OCI-LY1 (cell line): ENCODE results near the gene IFNB1.

Experiments used
- H2AFZ ChIP-seq: fragments of 200-600 bp; sonication (generic), shearing (Covaris generic); 2 replicates; pipeline ENCODE4 v1.6.0; 2014; ENCODE audit warnings: antibody characterized with exemption, mild to moderate bottlenecking, low read length
- H3F3A ChIP-seq: fragments of 200-600 bp; sonication (generic), shearing (Covaris generic); 2 replicates; pipeline ENCODE4 v1.6.0; 2014; ENCODE audit warnings: mild to moderate bottlenecking, antibody characterized with exemption, low read length, moderate library complexity; ENCODE audit not compliant: insufficient read depth
- H3K27ac ChIP-seq: fragments of 200-600 bp; sonication (generic); 2 replicates; pipeline ENCODE4 v1.5.1; 2014; ENCODE audit warnings: low read length, mixed run types, mild to moderate bottlenecking, low read depth; ENCODE audit not compliant: poor library complexity, severe bottlenecking
- H3K27me3 ChIP-seq: fragments of 200-600 bp; sonication (generic); 2 replicates; pipeline ENCODE4 v1.6.0; 2014; ENCODE audit warnings: antibody characterized with exemption, mild to moderate bottlenecking, low read length, moderate library complexity; ENCODE audit not compliant: insufficient read depth
- H3K36me3 ChIP-seq: fragments of 200-600 bp; sonication (generic); 2 replicates; pipeline ENCODE4 v1.6.1; 2014; ENCODE audit warnings: mild to moderate bottlenecking, antibody characterized with exemption, low read length, moderate library complexity, mixed read lengths; ENCODE audit not compliant: insufficient read depth
- H3K4me1 ChIP-seq: fragments of 200-600 bp; sonication (generic); 2 replicates; pipeline ENCODE4 v1.5.1; 2014; ENCODE audit warnings: mild to moderate bottlenecking, low read length, moderate library complexity; ENCODE audit not compliant: insufficient read depth, severe bottlenecking
- H3K4me2 ChIP-seq: fragments of 200-600 bp; sonication (generic), shearing (Covaris generic); 2 replicates; pipeline ENCODE4 v1.6.1; 2014; ENCODE audit warnings: low read length
- H3K4me3 ChIP-seq: fragments of 200-600 bp; sonication (generic); 2 replicates; pipeline ENCODE4 v1.5.1; 2014; ENCODE audit warnings: low read length, low read depth, mild to moderate bottlenecking, mixed read lengths; ENCODE audit not compliant: poor library complexity, severe bottlenecking
- H3K79me2 ChIP-seq: fragments of 200-600 bp; shearing (Covaris generic); 2 replicates; pipeline ENCODE4 v1.6.1; 2016; ENCODE audit warnings: mixed run types, low read length, mixed read lengths; ENCODE audit not compliant: insufficient read depth
- H3K9ac ChIP-seq: fragments of 200-600 bp; sonication (generic), shearing (Covaris generic); 2 replicates; pipeline ENCODE4 v1.6.1; 2014; ENCODE audit warnings: mild to moderate bottlenecking, low read length, mixed read lengths
- H3K9me2 ChIP-seq: fragments of 200-600 bp; sonication (generic), shearing (Covaris generic); 2 replicates; pipeline ENCODE4 v1.6.1; 2014; ENCODE audit warnings: low read depth, mild to moderate bottlenecking, low read length, mixed read lengths
- H3K9me3 ChIP-seq: fragments of 200-600 bp; shearing (Covaris generic); 2 replicates; pipeline ENCODE4 v1.6.1; 2014; ENCODE audit warnings: low read length, mixed read lengths
- H4K20me1 ChIP-seq: fragments of 200-600 bp; sonication (generic), shearing (Covaris generic); 2 replicates; pipeline ENCODE4 v1.6.0; 2016; ENCODE audit warnings: mild to moderate bottlenecking, low read length; ENCODE audit not compliant: insufficient read depth
- CTCF ChIP-seq: fragments of 200-600 bp; sonication (generic), shearing (Covaris generic); IDR thresholded peaks from 2 replicates; pipeline ENCODE4 v1.5.1; 2017; ENCODE audit warnings: mild to moderate bottlenecking, antibody characterized with exemption, low read length, moderate library complexity, mixed read lengths
- EZH2 ChIP-seq: fragments of 200-600 bp; sonication (generic), shearing (Covaris generic); IDR thresholded peaks from 2 replicates; pipeline ENCODE4 v1.8.0; 2017; ENCODE audit warnings: borderline replicate concordance, mixed run types, mild to moderate bottlenecking, antibody characterized with exemption, low read length, moderate library complexity, mixed read lengths

The IFNB1 gene

GRCh38 chr9:21119093-21119770, 41.5 kb upstream of the IFNB1 start:
- TF ChIP-seq CTCF (no peak), EZH2 (no peak)
- Histone ChIP-seq H2AFZ (no peak overlapping the region), H3K4me3 (no peak overlapping the region), H3K4me2 (no peak overlapping the region), H3K4me1 (peaks cover 6% of the 10 kb centered on the region), H3K27ac (no peak overlapping the region), H3K27me3 (no peaks in the 10 kb centered on the region), H3K36me3 (no peaks in the 10 kb centered on the region), H3K9me3 (no peaks in the 10 kb centered on the region), H3K9ac (no peak overlapping the region), H3F3A (no peaks in the 10 kb centered on the region), H3K79me2 (no peaks in the 10 kb centered on the region), H3K9me2 (no peaks in the 10 kb centered on the region), H4K20me1 (no peaks in the 10 kb centered on the region)

- Histone ChIP-seq H4K20me1 (no peaks in the 10 kb centered on the region), H3K36me3 (no peaks in the 10 kb centered on the region), H3K9me2 (no peaks in the 10 kb centered on the region), H3K4me1 (peaks cover 3% of the 10 kb centered on the region), H3K79me2 (no peaks in the 10 kb centered on the region), H3F3A (no peaks in the 10 kb centered on the region), H3K9me3 (no peaks in the 10 kb centered on the region), H3K9ac (no peak overlapping the region), H3K27me3 (no peaks in the 10 kb centered on the region), H3K27ac (no peak overlapping the region), H3K4me3 (no peak overlapping the region), H3K4me2 (no peak overlapping the region), H2AFZ (no peak overlapping the region)
- TF ChIP-seq EZH2 (no peak), CTCF (no peak)
These were observed 36.6 kb upstream of the IFNB1 start for GRCh38 chr9:21114311-21114710.

- H3K9me3 ChIP-seq, result no peaks in the 10 kb centered on the region
- H3K36me3 ChIP-seq, result no peaks in the 10 kb centered on the region
- no peak overlapping the region for H3K4me2 ChIP-seq
- no peaks in the 10 kb centered on the region for H3K9me2 ChIP-seq
- H3K9ac ChIP-seq, result no peak overlapping the region
- no peak overlapping the region for H3K27ac ChIP-seq
- H3K27me3 ChIP-seq, result no peaks in the 10 kb centered on the region
- H2AFZ ChIP-seq, result no peak overlapping the region
- no peak overlapping the region for H3K4me3 ChIP-seq
- no peaks in the 10 kb centered on the region for H4K20me1 ChIP-seq
- TF ChIP-seq CTCF, result peak; percentile 93
- TF ChIP-seq EZH2, result no peak
- H3K4me1 ChIP-seq, result no peaks in the 10 kb centered on the region
- no peaks in the 10 kb centered on the region for H3F3A ChIP-seq
- no peaks in the 10 kb centered on the region for H3K79me2 ChIP-seq
These were observed 33.2 kb upstream of the IFNB1 start for GRCh38 chr9:21110708-21111576.
